HepG2 (cell line): Measurements from ENCODE around the gene CRYBA2. TPM values are rescaled to one million over a fixed set of nuclear protein-coding genes. Genes with fewer than 3 reads are reported as not detected.

Experiments
- CREB1 ChIP-seq, 2 experiments: fragments of 450-650 bp in 1 of 2; IDR thresholded peaks; 2 replicates each; pipeline ENCODE4 v1.6.1; 2016 to 2017; ENCODE audit warnings: control low read depth in 1 of 2, mild to moderate bottlenecking in 1 of 2, missing compliant biosample characterization in 1 of 2, missing genetic modification characterization in 1 of 2
- HINFP ChIP-seq: sonication (generic); formaldehyde crosslinking; IDR thresholded peaks from 2 replicates; pipeline ENCODE4 v1.4.0; 2020; ENCODE audit warnings: low read depth, mild to moderate bottlenecking, missing genetic modification reagents
- HMG20B ChIP-seq: conservative IDR thresholded peaks from 2 replicates; pipeline ENCODE4 v1.6.1; 2016; ENCODE audit warnings: missing genetic modification reagents, missing compliant biosample characterization
- KDM6A ChIP-seq: IDR thresholded peaks from 2 replicates; pipeline ENCODE4 v1.6.1; 2016; ENCODE audit warnings: low read depth
- KLF12 ChIP-seq: sonication (generic); formaldehyde crosslinking; IDR thresholded peaks from 2 replicates; pipeline ENCODE4 v1.4.0; 2020; ENCODE audit warnings: missing genetic modification reagents, borderline replicate concordance
- MAFK ChIP-seq, 2 experiments: IDR thresholded peaks in 1 of 2; conservative IDR thresholded peaks in 1 of 2; 2 replicates each; pipeline ENCODE4 v1.6.1; 2011; ENCODE audit warnings: improper control_type of control experiment in 2 of 2, low read length in 2 of 2
- MIER3 ChIP-seq: IDR thresholded peaks from 2 replicates; pipeline ENCODE4 v1.6.1; 2016; ENCODE audit warnings: missing compliant biosample characterization, borderline replicate concordance
- PAXIP1 ChIP-seq: sonication (generic); formaldehyde crosslinking; conservative IDR thresholded peaks from 2 replicates; pipeline ENCODE4 v1.4.0; 2020; ENCODE audit warnings: mild to moderate bottlenecking, missing genetic modification reagents, moderate library complexity
- RFXANK ChIP-seq: IDR thresholded peaks from 2 replicates; pipeline ENCODE4 v1.6.1; 2016
- ZBTB25 ChIP-seq: IDR thresholded peaks from 2 replicates; pipeline ENCODE4 v1.6.1; 2018; ENCODE audit warnings: missing genetic modification reagents
- ZBTB40 ChIP-seq, 2 experiments: fragments of 450-650 bp in 1 of 2; sonication (generic) in 1 of 2; formaldehyde crosslinking in 1 of 2; IDR thresholded peaks; 2 replicates each; pipeline versions ENCODE4 v1.6.1 to v1.8.0; 2016 to 2022; ENCODE audit warnings: antibody characterized with exemption in 1 of 2, mild to moderate bottlenecking in 1 of 2, missing genetic modification reagents in 1 of 2
- ZNF121 ChIP-seq: sonication (generic); formaldehyde crosslinking; IDR thresholded peaks from 2 replicates; pipeline ENCODE4 v1.5.0; 2020; ENCODE audit warnings: mild to moderate bottlenecking, missing genetic modification reagents
- ZNF260 ChIP-seq: sonication (generic); formaldehyde crosslinking; IDR thresholded peaks from 2 replicates; pipeline ENCODE4 v1.4.0; 2020; ENCODE audit warnings: missing genetic modification reagents, low read depth, mild to moderate bottlenecking, borderline replicate concordance
- polyA plus RNA-seq, 8 experiments: library from polyadenylated mRNA; depleted of rRNA in 3 of 8; stranded (reverse) in 7 of 8; unstranded in 1 of 8; fragments of >200 nt; fragmentation: Illumina TruSeq in 4 of 8; extraction: Trizol in 4 of 8; gene quantifications; 2 replicates each; pipeline versions ENCODE4 v1.2.1 to v1.2.3, GENCODE V29; 2011 to 2016; ENCODE audit warnings: low read depth in 4 of 8, missing spikeins in 1 of 8, mixed read lengths in 1 of 8; ENCODE audit not compliant: insufficient read depth in 1 of 8
- total RNA-seq, 5 experiments: library from RNA; depleted of rRNA; stranded (reverse); fragments of >200 nt; fragmentation: Illumina TruSeq; extraction: Trizol; gene quantifications; 2 replicates each; pipeline ENCODE4 v1.2.3, GENCODE V29; 2016; ENCODE audit warnings: low read depth in 1 of 5

The CRYBA2 gene
- total and polyA plus RNA-seq, 2 of the 13 experiments (the other 11 are each of a cell fraction or from before 2014, with no cell fraction given) = not detected

GRCh38 chr2:218975060-218975777, 18.0 kb downstream of the CRYBA2 start (continued):
- no peak for TF ChIP-seq ZBTB40 (IDR thresholded peaks at IDR 0.05)
- TF ChIP-seq ZBTB40 (CRISPR knock-in tag; IDR thresholded peaks at IDR 0.05) = no peak
- TF ChIP-seq MAFK (conservative IDR thresholded peaks at IDR 0.05 in 1 of 2, IDR thresholded peaks at IDR 0.05 in 1 of 2; ENCODE audit: low read length in 2 of 2) = peak; percentile 50 to 59; a peak in 3 of 4 replicates
- no peak for TF ChIP-seq KLF12
- TF ChIP-seq RFXANK = no peak
- TF ChIP-seq ZBTB25 (CRISPR knock-in tag) = no peak
- no peak for TF ChIP-seq HMG20B (CRISPR knock-in tag)
- TF ChIP-seq HINFP (CRISPR knock-in tag) = no peak
- no peak for TF ChIP-seq MIER3 (CRISPR knock-in tag)
- no peak for TF ChIP-seq KDM6A (CRISPR knock-in tag)
- no peak for TF ChIP-seq PAXIP1 (CRISPR knock-in tag)
- 0 out of 2 replicates have a peak, but pooled peaks have one; percentile 13 for TF ChIP-seq ZNF121 (CRISPR knock-in tag)
- TF ChIP-seq ZNF260 (CRISPR knock-in tag) = no peak
- TF ChIP-seq CREB1 (IDR thresholded peaks at IDR 0.05) = 0 out of 2 replicates have a peak, but pooled peaks have one; percentile 17
- no peak for TF ChIP-seq CREB1 (CRISPR knock-in tag; IDR thresholded peaks at IDR 0.05)
